ENCODE data around the gene KCNK15.

The KCNK15 gene

GRCh38 chr20:44733341-44734069 lies 12.2 kb upstream of the KCNK15 start:
- no peak overlapping the region for H3K27ac ChIP-seq (ENCODE audit: low read depth, low read length)
- no peaks in the 10 kb centered on the region for H3K36me3 ChIP-seq (ENCODE audit: control insufficient read depth in 1 of 2, insufficient read depth in 2 of 2, low read length in 2 of 2)
- no peak overlapping the region for H3K9ac ChIP-seq (ENCODE audit: low read depth in 1 of 2, low read length in 2 of 2)
- peaks cover 0 to 10% of the 10 kb centered on the region in 2 donors for H3K4me1 ChIP-seq (ENCODE audit: control insufficient read depth in 1 of 2, insufficient read depth in 2 of 2, low read length in 2 of 2)
- H3K9me3 ChIP-seq (ENCODE audit: control insufficient read depth in 1 of 2, low read length in 2 of 2) = peaks cover 0 to 4% of the 10 kb centered on the region in 2 donors
- no peaks in the 10 kb centered on the region for H3K27me3 ChIP-seq (ENCODE audit: control insufficient read depth in 1 of 2, insufficient read depth in 2 of 2, low read length in 2 of 2)
- H3K4me3 ChIP-seq (ENCODE audit: low read depth in 1 of 2, low read length in 2 of 2) = no peak overlapping the region

- Histone ChIP-seq H3K27me3 (ENCODE audit: control insufficient read depth in 1 of 2, insufficient read depth in 2 of 2, low read length in 2 of 2) (no peaks in the 10 kb centered on the region), H3K27ac (ENCODE audit: low read depth, low read length) (no peak overlapping the region), H3K36me3 (ENCODE audit: control insufficient read depth in 1 of 2, insufficient read depth in 2 of 2, low read length in 2 of 2) (no peaks in the 10 kb centered on the region), H3K4me3 (ENCODE audit: low read depth in 1 of 2, low read length in 2 of 2) (no peak overlapping the region), H3K9me3 (ENCODE audit: control insufficient read depth in 1 of 2, low read length in 2 of 2) (peaks cover 0 to 4% of the 10 kb centered on the region in 2 donors), H3K4me1 (ENCODE audit: control insufficient read depth in 1 of 2, insufficient read depth in 2 of 2, low read length in 2 of 2) (no peaks in the 10 kb centered on the region), H3K9ac (ENCODE audit: low read depth in 1 of 2, low read length in 2 of 2) (no peak overlapping the region)
These were observed 10.7 kb upstream of the KCNK15 start for GRCh38 chr20:44734938-44735337.

GRCh38 chr20:44735816-44736169 lies 9.9 kb upstream of the KCNK15 start:
- H3K9ac ChIP-seq (ENCODE audit: low read depth in 1 of 2, low read length in 2 of 2) = no peak overlapping the region
- H3K36me3 ChIP-seq (ENCODE audit: control insufficient read depth in 1 of 2, insufficient read depth in 2 of 2, low read length in 2 of 2) = no peaks in the 10 kb centered on the region
- H3K4me1 ChIP-seq (ENCODE audit: control insufficient read depth in 1 of 2, insufficient read depth in 2 of 2, low read length in 2 of 2) = no peaks in the 10 kb centered on the region
- peaks cover 0 to 4% of the 10 kb centered on the region in 2 donors for H3K9me3 ChIP-seq (ENCODE audit: control insufficient read depth in 1 of 2, low read length in 2 of 2)
- H3K4me3 ChIP-seq (ENCODE audit: low read depth in 1 of 2, low read length in 2 of 2) = peak overlapping the region in 1 of 2 donors; percentile 29
- H3K27me3 ChIP-seq (ENCODE audit: control insufficient read depth in 1 of 2, insufficient read depth in 2 of 2, low read length in 2 of 2) = no peaks in the 10 kb centered on the region
- no peak overlapping the region for H3K27ac ChIP-seq (ENCODE audit: low read depth, low read length)

- Histone ChIP-seq H3K4me3 (ENCODE audit: low read depth in 1 of 2, low read length in 2 of 2) (peak overlapping the region in 1 of 2 donors; percentile 29), H3K36me3 (ENCODE audit: control insufficient read depth in 1 of 2, insufficient read depth in 2 of 2, low read length in 2 of 2) (no peaks in the 10 kb centered on the region), H3K4me1 (ENCODE audit: control insufficient read depth in 1 of 2, insufficient read depth in 2 of 2, low read length in 2 of 2) (no peaks in the 10 kb centered on the region), H3K27ac (ENCODE audit: low read depth, low read length) (no peak overlapping the region), H3K27me3 (ENCODE audit: control insufficient read depth in 1 of 2, insufficient read depth in 2 of 2, low read length in 2 of 2) (no peaks in the 10 kb centered on the region), H3K9ac (ENCODE audit: low read depth in 1 of 2, low read length in 2 of 2) (no peak overlapping the region), H3K9me3 (ENCODE audit: control insufficient read depth in 1 of 2, low read length in 2 of 2) (peaks cover 0 to 4% of the 10 kb centered on the region in 2 donors)
These were observed 9.3 kb upstream of the KCNK15 start for GRCh38 chr20:44736170-44737021.

GRCh38 chr20:44737116-44737515 lies 8.5 kb upstream of the KCNK15 start:
- Histone ChIP-seq H3K4me3 (ENCODE audit: low read depth in 1 of 2, low read length in 2 of 2) (no peak overlapping the region), H3K27ac (ENCODE audit: low read depth, low read length) (no peak overlapping the region), H3K36me3 (ENCODE audit: control insufficient read depth in 1 of 2, insufficient read depth in 2 of 2, low read length in 2 of 2) (no peaks in the 10 kb centered on the region), H3K9me3 (ENCODE audit: control insufficient read depth in 1 of 2, low read length in 2 of 2) (peaks cover 0 to 4% of the 10 kb centered on the region in 2 donors), H3K27me3 (ENCODE audit: control insufficient read depth in 1 of 2, insufficient read depth in 2 of 2, low read length in 2 of 2) (no peaks in the 10 kb centered on the region), H3K9ac (ENCODE audit: low read depth in 1 of 2, low read length in 2 of 2) (no peak overlapping the region), H3K4me1 (ENCODE audit: control insufficient read depth in 1 of 2, insufficient read depth in 2 of 2, low read length in 2 of 2) (no peaks in the 10 kb centered on the region)

GRCh38 chr20:44738813-44739477 lies 6.7 kb upstream of the KCNK15 start:
- H3K27me3 ChIP-seq (ENCODE audit: control insufficient read depth in 1 of 2, insufficient read depth in 2 of 2, low read length in 2 of 2) = no peaks in the 10 kb centered on the region
- H3K4me3 ChIP-seq (ENCODE audit: low read depth in 1 of 2, low read length in 2 of 2) = no peak overlapping the region
- H3K9me3 ChIP-seq (ENCODE audit: control insufficient read depth in 1 of 2, low read length in 2 of 2) = peaks cover 0 to 4% of the 10 kb centered on the region in 2 donors
- H3K9ac ChIP-seq (ENCODE audit: low read depth in 1 of 2, low read length in 2 of 2) = no peak overlapping the region
- H3K4me1 ChIP-seq (ENCODE audit: control insufficient read depth in 1 of 2, insufficient read depth in 2 of 2, low read length in 2 of 2) = no peaks in the 10 kb centered on the region
- no peaks in the 10 kb centered on the region for H3K36me3 ChIP-seq (ENCODE audit: control insufficient read depth in 1 of 2, insufficient read depth in 2 of 2, low read length in 2 of 2)
- no peak overlapping the region for H3K27ac ChIP-seq (ENCODE audit: low read depth, low read length)

- Histone ChIP-seq H3K27ac (ENCODE audit: low read depth, low read length) (no peak overlapping the region), H3K9me3 (ENCODE audit: control insufficient read depth in 1 of 2, low read length in 2 of 2) (peaks cover 0 to 4% of the 10 kb centered on the region in 2 donors), H3K36me3 (ENCODE audit: control insufficient read depth in 1 of 2, insufficient read depth in 2 of 2, low read length in 2 of 2) (no peaks in the 10 kb centered on the region), H3K4me3 (ENCODE audit: low read depth in 1 of 2, low read length in 2 of 2) (no peak overlapping the region), H3K9ac (ENCODE audit: low read depth in 1 of 2, low read length in 2 of 2) (no peak overlapping the region), H3K27me3 (ENCODE audit: control insufficient read depth in 1 of 2, insufficient read depth in 2 of 2, low read length in 2 of 2) (no peaks in the 10 kb centered on the region), H3K4me1 (ENCODE audit: control insufficient read depth in 1 of 2, insufficient read depth in 2 of 2, low read length in 2 of 2) (no peaks in the 10 kb centered on the region)
These were observed 5.7 kb upstream of the KCNK15 start for GRCh38 chr20:44739942-44740341.

GRCh38 chr20:44742304-44743079 lies 3.2 kb upstream of the KCNK15 start:
- H3K27ac ChIP-seq (ENCODE audit: low read depth, low read length) = no peak overlapping the region
- H3K4me3 ChIP-seq (ENCODE audit: low read depth in 1 of 2, low read length in 2 of 2) = no peak overlapping the region
- H3K9me3 ChIP-seq (ENCODE audit: control insufficient read depth in 1 of 2, low read length in 2 of 2) = no peaks in the 10 kb centered on the region
- H3K4me1 ChIP-seq (ENCODE audit: control insufficient read depth in 1 of 2, insufficient read depth in 2 of 2, low read length in 2 of 2) = peaks cover 13 to 15% of the 10 kb centered on the region in 2 donors
- H3K9ac ChIP-seq (ENCODE audit: low read depth in 1 of 2, low read length in 2 of 2) = no peak overlapping the region
- peaks cover 0 to 8% of the 10 kb centered on the region in 2 donors for H3K27me3 ChIP-seq (ENCODE audit: control insufficient read depth in 1 of 2, insufficient read depth in 2 of 2, low read length in 2 of 2)
- no peaks in the 10 kb centered on the region for H3K36me3 ChIP-seq (ENCODE audit: control insufficient read depth in 1 of 2, insufficient read depth in 2 of 2, low read length in 2 of 2)

- H3K9ac ChIP-seq (ENCODE audit: low read depth in 1 of 2, low read length in 2 of 2) = no peak overlapping the region
- peaks cover 0 to 8% of the 10 kb centered on the region in 2 donors for H3K27me3 ChIP-seq (ENCODE audit: control insufficient read depth in 1 of 2, insufficient read depth in 2 of 2, low read length in 2 of 2)
- H3K4me3 ChIP-seq (ENCODE audit: low read depth in 1 of 2, low read length in 2 of 2) = no peak overlapping the region
- H3K4me1 ChIP-seq (ENCODE audit: control insufficient read depth in 1 of 2, insufficient read depth in 2 of 2, low read length in 2 of 2) = peaks cover 13 to 19% of the 10 kb centered on the region in 2 donors
- no peaks in the 10 kb centered on the region for H3K9me3 ChIP-seq (ENCODE audit: control insufficient read depth in 1 of 2, low read length in 2 of 2)
- no peaks in the 10 kb centered on the region for H3K36me3 ChIP-seq (ENCODE audit: control insufficient read depth in 1 of 2, insufficient read depth in 2 of 2, low read length in 2 of 2)
- no peak overlapping the region for H3K27ac ChIP-seq (ENCODE audit: low read depth, low read length)
These were observed 2.5 kb upstream of the KCNK15 start for GRCh38 chr20:44743080-44743701.

All from duodenal mucosa (tissue), 2 donors.